Measurements from ENCODE around the gene TP73.

GRCh38 chr1:3685222-3685621 is 32.9 kb downstream of the TP73 start:
- no peak for TF ChIP-seq CTCF (IDR thresholded peaks at IDR 0.05)
- no peak for TF ChIP-seq POLR2A (IDR thresholded peaks at IDR 0.05)

Data from heart left ventricle (tissue), 13 donors.